ENCODE data around the gene HOXB4.
"Not testable (repeated sequence)": the region's sequence is repeated elsewhere in the genome, so short reads cannot be mapped to it uniquely, and the experiment has no call there.

The HOXB4 gene

DNA sequence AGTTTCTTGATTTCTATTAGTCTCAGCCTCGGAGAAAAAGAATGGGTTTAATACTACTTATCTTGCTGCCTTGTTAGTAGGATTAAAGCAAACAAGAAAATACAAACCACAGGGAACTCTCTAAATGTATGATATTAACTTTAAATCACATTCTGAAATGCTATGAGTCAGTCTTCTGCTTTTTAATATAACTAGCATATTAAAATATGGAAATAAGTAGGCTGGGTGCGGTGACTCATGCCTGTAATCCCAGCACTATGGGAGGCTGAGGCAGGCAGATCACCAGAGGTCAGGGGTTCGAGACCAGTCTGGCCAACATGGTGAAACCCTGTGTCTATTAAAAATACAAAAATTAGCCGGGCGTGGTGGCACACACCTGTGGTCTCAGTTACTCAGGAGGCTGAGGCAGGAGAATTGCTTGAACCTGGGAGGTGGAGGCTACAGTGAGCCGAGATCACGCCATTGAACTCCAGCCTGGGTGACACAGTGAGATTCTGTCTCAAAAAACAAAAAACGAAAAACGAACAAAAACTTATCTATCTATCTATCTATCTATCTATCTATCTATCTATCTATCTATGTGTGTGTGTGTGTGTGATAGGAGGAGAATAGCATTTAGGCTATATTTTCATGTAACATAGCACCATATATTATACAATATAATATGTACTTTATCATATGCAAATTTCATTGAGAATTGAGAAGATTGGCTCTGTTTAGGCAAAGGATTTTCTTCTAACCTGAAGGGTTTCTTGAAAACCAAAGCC, 42.2 kb downstream of the HOXB4 start:
- not testable (repeated sequence) for H3K4me1 ChIP-seq (ENCODE audit: control insufficient read depth, insufficient read depth, low read length, poor library complexity, severe bottlenecking); H3K4me3 ChIP-seq (ENCODE audit: insufficient read depth, low read depth, low read length, poor library complexity, severe bottlenecking); H3K27ac ChIP-seq (ENCODE audit: insufficient read depth, low read length, poor library complexity, severe bottlenecking); H3K27me3 ChIP-seq (replicated peaks; ENCODE audit: control insufficient read depth, insufficient read depth, low read length, poor library complexity, severe bottlenecking); DNase-seq; H3K9me3 ChIP-seq (ENCODE audit: control insufficient read depth, low read length); H3K36me3 ChIP-seq (ENCODE audit: control insufficient read depth, insufficient read depth, low read length)

DNA sequence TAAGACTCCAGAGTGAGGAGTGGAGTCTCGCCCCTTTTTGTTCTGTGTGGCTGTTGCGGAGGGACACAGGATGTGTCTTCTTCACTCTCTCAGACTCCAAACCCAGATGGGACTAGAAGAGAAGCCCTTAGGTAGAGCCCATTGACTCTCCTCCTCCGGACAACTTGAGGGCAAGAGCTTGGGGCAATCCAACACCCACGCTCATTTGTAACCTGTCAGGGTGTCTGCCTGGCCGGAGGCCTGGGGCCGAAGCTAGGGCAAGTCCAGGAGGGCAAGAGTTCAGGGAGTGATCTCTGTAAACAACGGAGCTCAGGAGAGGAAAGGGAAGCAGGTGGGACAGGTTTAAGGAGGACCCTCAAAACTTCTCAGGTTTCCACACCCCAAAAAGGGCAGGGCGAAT, 45.9 kb downstream of the HOXB4 start:
- no peak for DNase-seq
- Histone ChIP-seq H3K4me1 (ENCODE audit: control insufficient read depth, insufficient read depth, low read length, poor library complexity, severe bottlenecking) (no peaks in the 10 kb centered on the region), H3K4me3 (ENCODE audit: insufficient read depth, low read depth, low read length, poor library complexity, severe bottlenecking) (no peak overlapping the region), H3K27ac (ENCODE audit: insufficient read depth, low read length, poor library complexity, severe bottlenecking) (no peak overlapping the region), H3K9me3 (ENCODE audit: control insufficient read depth, low read length) (no peaks in the 10 kb centered on the region), H3K36me3 (ENCODE audit: control insufficient read depth, insufficient read depth, low read length) (no peaks in the 10 kb centered on the region), H3K27me3 (replicated peaks; ENCODE audit: control insufficient read depth, insufficient read depth, low read length, poor library complexity, severe bottlenecking) (no peaks in the 10 kb centered on the region)

DNA sequence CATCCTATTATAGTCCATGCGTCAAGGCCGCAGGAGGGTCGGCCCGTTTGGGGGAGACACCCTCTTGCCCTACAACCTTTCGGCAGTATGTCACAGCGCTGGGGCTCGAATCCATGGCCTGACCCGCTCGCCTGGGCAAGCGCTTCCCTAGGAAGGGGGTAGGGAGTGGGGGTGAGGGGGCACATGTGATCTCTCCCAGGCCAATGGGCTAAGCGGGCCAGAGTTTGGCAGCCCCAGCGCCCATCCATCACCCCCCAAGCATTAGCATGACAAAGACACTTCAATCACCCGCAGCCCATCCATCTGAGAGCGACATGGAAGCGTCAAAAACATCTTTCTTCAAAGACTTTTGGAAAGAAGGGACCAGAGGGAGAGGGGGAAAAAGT, 47.3 kb downstream of the HOXB4 start, which contains the start of gene HOXB1:
Gene HOXB1, minus strand, starts transcription at position 125 of the 386 bp plus-strand sequence. Its CDS starts 107 bp downstream, at position 18.
- no peak within 1 kb of the TSS for H3K27ac ChIP-seq (ENCODE audit: insufficient read depth, low read length, poor library complexity, severe bottlenecking)
- no peaks in the 10 kb centered on the region for H3K9me3 ChIP-seq (ENCODE audit: control insufficient read depth, low read length)
- DNase-seq = no peak
- no peaks in the 10 kb centered on the region for H3K36me3 ChIP-seq (ENCODE audit: control insufficient read depth, insufficient read depth, low read length)
- H3K27me3 ChIP-seq (replicated peaks; ENCODE audit: control insufficient read depth, insufficient read depth, low read length, poor library complexity, severe bottlenecking) = no peaks in the 10 kb centered on the region
- H3K4me3 ChIP-seq (ENCODE audit: insufficient read depth, low read depth, low read length, poor library complexity, severe bottlenecking) = no peak within 1 kb of the TSS
- peaks cover 3% of the 10 kb centered on the region for H3K4me1 ChIP-seq (ENCODE audit: control insufficient read depth, insufficient read depth, low read length, poor library complexity, severe bottlenecking)

DNA sequence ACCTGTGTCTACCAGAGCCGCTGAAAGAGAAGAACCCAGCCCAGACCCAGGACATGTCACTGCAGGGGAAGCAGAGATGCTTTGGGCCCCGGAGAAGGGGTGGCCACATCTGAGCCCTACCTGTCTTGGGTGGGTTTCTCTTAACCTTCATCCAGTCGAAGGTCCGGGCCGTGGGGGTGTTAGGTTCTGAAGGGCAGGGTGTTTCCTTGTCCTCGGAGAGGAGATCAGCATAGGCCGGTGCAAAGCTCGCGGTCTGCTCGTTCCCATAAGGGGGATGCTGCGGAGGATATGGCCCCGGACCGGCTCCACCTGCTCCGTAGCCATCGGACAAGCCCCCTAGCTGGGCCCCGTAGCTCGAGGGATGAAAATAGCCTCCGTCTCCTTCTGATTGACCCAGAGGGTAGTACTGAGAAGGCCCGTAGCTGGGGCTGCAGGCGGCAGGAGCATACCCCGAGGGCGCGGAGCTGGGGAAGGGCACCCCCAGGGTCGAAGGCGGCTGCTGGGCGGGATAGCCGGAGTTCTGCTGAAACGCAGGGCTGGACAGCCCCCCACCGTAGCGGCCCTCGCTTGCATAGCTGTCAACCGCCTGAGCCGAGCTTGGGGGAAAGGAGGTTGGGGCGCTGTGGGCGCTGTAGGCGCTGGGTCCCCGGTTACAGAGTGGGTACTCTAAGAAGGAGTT, 47.8 kb downstream of the HOXB4 start:
- H3K4me1 ChIP-seq (ENCODE audit: control insufficient read depth, insufficient read depth, low read length, poor library complexity, severe bottlenecking) = peaks cover 3% of the 10 kb centered on the region
- DNase-seq = no peak
- no peak overlapping the region for H3K27ac ChIP-seq (ENCODE audit: insufficient read depth, low read length, poor library complexity, severe bottlenecking)
- no peaks in the 10 kb centered on the region for H3K36me3 ChIP-seq (ENCODE audit: control insufficient read depth, insufficient read depth, low read length)
- no peak overlapping the region for H3K4me3 ChIP-seq (ENCODE audit: insufficient read depth, low read depth, low read length, poor library complexity, severe bottlenecking)
- H3K9me3 ChIP-seq (ENCODE audit: control insufficient read depth, low read length) = no peaks in the 10 kb centered on the region
- no peaks in the 10 kb centered on the region for H3K27me3 ChIP-seq (replicated peaks; ENCODE audit: control insufficient read depth, insufficient read depth, low read length, poor library complexity, severe bottlenecking)

DNA sequence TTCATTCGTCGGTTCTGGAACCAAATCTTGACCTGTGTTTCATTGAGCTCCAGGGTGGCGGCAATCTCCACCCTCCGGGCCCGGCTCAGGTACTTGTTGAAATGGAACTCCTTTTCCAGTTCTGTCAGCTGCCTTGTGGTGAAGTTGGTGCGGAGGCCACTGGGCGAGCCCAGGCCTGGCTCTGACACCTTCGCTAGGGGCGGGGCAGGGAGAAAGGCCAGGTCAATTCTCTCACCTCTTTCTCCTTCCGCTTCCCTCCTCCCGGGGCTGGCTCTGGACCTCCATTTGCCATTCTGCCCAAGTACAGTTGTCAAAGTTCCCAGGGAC, 48.5 kb downstream of the HOXB4 start:
- no peak overlapping the region for H3K4me3 ChIP-seq (ENCODE audit: insufficient read depth, low read depth, low read length, poor library complexity, severe bottlenecking)
- DNase-seq = no peak
- no peaks in the 10 kb centered on the region for H3K36me3 ChIP-seq (ENCODE audit: control insufficient read depth, insufficient read depth, low read length)
- no peaks in the 10 kb centered on the region for H3K9me3 ChIP-seq (ENCODE audit: control insufficient read depth, low read length)
- H3K27me3 ChIP-seq (replicated peaks; ENCODE audit: control insufficient read depth, insufficient read depth, low read length, poor library complexity, severe bottlenecking) = no peaks in the 10 kb centered on the region
- no peak overlapping the region for H3K27ac ChIP-seq (ENCODE audit: insufficient read depth, low read length, poor library complexity, severe bottlenecking)
- peaks cover 3% of the 10 kb centered on the region for H3K4me1 ChIP-seq (ENCODE audit: control insufficient read depth, insufficient read depth, low read length, poor library complexity, severe bottlenecking)

DNA sequence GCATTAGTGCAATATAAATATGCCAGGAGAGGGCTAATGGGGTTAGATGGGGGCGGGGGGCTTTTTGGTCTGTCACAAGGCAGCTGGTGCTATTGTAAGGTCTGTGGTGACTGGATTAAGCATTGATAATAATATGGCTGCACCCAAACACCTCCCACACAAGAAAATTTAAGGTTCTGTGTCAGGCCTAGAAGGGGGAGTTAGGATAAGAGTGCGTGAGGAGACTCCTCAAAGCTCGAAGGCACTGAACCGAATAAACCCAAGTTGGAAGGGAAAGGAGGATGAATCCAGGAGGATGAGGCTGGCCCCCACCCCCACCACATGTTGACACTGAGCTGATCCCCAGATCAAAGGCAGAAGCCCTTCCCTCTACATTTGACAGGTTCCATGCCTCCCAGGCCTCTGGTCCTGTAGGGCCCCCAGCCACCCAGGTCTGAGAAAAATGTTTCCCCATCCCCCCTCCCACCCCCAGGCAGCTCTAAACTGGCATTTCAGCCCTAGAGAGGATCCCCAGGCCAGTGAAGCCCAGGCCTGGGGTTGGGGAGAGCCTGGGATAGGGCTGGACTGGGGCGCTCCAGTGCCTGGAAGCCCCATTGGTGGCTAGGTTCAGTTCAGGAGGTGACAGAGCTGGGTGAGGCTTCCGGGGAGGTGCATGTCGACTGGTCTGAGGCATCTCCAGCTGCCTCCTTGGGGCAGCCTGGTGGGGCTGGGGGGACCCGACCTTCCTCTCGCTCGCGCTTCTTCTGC, 49.0 kb downstream of the HOXB4 start:
- H3K27ac ChIP-seq (ENCODE audit: insufficient read depth, low read length, poor library complexity, severe bottlenecking) = no peak overlapping the region
- peaks cover 3% of the 10 kb centered on the region for H3K4me1 ChIP-seq (ENCODE audit: control insufficient read depth, insufficient read depth, low read length, poor library complexity, severe bottlenecking)
- no peaks in the 10 kb centered on the region for H3K36me3 ChIP-seq (ENCODE audit: control insufficient read depth, insufficient read depth, low read length)
- H3K9me3 ChIP-seq (ENCODE audit: control insufficient read depth, low read length) = no peaks in the 10 kb centered on the region
- H3K4me3 ChIP-seq (ENCODE audit: insufficient read depth, low read depth, low read length, poor library complexity, severe bottlenecking) = no peak overlapping the region
- no peak for DNase-seq
- no peaks in the 10 kb centered on the region for H3K27me3 ChIP-seq (replicated peaks; ENCODE audit: control insufficient read depth, insufficient read depth, low read length, poor library complexity, severe bottlenecking)

DNA sequence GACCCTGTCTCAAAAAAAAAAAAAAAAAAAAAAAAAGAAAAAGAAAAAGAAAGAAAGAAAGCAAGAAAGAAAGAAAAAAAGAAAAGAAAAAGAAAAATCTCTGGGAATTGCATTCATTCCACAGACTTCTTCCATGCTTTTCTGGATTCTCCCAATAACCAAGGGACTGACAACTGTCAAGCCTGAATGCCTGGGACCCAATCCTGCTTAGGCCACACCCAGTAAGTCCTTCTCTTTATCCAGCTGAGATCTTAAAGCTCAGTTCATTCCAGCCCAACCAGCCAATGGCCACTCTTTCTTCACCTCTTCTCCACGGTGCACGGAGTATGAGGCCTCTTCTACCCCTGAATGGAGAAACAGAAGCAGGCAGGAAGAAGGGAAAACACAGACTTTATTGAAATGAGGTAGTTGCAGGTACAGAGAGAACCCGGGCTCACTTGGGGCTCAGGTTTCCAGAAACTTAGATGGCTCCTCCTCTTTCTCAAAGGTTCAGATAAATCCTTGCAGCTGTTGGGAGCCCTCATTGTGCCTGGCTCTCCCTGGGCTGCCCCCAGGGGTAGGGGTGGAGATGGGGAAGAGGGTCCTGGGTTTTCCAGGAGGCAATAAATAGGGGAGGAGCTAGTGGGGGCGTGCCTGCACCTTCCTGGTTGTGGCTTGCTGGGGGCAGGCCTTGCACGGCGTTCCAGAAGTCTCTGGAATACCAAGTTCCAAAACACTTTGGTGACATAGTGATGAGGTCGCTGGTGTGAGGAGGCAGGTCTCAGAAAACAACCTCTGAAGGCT, 49.8 kb downstream of the HOXB4 start:
- Histone ChIP-seq H3K27me3 (replicated peaks; ENCODE audit: control insufficient read depth, insufficient read depth, low read length, poor library complexity, severe bottlenecking) (no peaks in the 10 kb centered on the region), H3K36me3 (ENCODE audit: control insufficient read depth, insufficient read depth, low read length) (no peaks in the 10 kb centered on the region), H3K4me1 (ENCODE audit: control insufficient read depth, insufficient read depth, low read length, poor library complexity, severe bottlenecking) (peaks cover 3% of the 10 kb centered on the region), H3K9me3 (ENCODE audit: control insufficient read depth, low read length) (no peaks in the 10 kb centered on the region), H3K4me3 (ENCODE audit: insufficient read depth, low read depth, low read length, poor library complexity, severe bottlenecking) (no peak overlapping the region), H3K27ac (ENCODE audit: insufficient read depth, low read length, poor library complexity, severe bottlenecking) (no peak overlapping the region)
- DNase-seq = no peak

DNA sequence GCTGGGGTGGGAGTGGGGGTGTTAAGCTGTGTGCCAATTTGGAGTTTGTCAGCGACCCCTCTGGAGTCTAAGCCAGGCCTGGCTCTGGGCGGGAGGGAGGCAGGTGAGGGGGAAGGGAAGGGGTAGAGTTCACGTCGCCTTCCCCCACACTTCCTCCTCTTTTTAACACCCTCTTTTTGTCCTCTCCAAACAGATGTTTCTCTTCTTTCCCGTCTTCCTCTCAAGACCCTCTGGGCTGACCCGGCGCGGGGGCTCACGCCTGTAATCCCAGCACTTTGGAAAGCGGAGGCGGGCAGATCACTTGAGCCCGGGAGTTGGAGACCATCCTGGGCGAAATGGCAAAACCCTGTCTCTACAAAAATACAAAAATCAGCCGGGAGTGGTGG, 50.6 kb downstream of the HOXB4 start:
- no peaks in the 10 kb centered on the region for H3K9me3 ChIP-seq (ENCODE audit: control insufficient read depth, low read length)
- H3K27ac ChIP-seq (ENCODE audit: insufficient read depth, low read length, poor library complexity, severe bottlenecking) = no peak overlapping the region
- no peak for DNase-seq
- no peak overlapping the region for H3K4me3 ChIP-seq (ENCODE audit: insufficient read depth, low read depth, low read length, poor library complexity, severe bottlenecking)
- H3K27me3 ChIP-seq (replicated peaks; ENCODE audit: control insufficient read depth, insufficient read depth, low read length, poor library complexity, severe bottlenecking) = no peaks in the 10 kb centered on the region
- H3K36me3 ChIP-seq (ENCODE audit: control insufficient read depth, insufficient read depth, low read length) = no peaks in the 10 kb centered on the region
- H3K4me1 ChIP-seq (ENCODE audit: control insufficient read depth, insufficient read depth, low read length, poor library complexity, severe bottlenecking) = peaks cover 3% of the 10 kb centered on the region

DNA sequence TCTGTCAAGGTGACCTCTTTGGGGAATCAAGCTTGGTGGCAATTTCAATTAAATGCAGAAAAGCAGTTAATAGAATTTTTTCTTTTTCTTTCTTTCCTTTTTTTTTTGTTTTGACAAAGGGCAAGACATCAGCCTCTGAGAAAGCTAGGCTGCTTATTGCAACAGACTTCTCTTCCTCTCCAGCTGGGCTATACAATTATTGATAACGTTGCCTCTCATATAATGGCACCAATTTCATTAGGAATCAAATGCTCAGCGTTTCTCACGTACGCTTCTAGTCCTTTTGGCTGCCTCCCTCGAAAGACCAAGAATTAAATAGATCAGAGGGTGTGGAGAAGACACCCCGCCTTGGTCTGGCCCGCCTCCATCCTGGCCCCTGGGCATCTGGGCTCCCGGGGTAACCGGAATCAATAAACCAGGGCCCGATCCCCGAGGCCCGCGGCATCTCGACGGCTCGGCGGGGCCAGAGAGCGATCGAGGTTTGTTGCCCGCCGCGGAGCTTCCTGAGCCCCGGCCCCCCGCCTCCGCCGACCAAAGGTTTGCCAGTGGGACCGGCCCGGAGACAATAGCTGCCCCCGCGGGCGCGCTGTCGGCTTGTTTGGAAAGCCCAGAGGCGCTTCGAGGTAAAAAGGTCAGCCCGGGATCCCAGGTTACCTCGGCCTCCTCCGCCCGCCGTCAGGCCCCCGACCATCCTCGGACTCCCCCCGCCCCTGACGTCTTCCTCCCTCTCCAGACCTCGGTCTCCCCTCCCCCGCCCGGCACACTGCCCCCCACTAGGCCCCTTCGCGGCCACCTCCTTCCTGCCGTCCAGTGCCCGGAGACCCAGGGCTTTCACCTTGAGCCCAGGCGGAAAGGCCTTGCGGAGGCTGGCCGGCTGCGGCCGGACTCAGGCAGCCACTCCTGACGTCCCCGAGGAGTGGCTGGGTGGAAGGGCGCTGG, 51.3 kb downstream of the HOXB4 start:
- no peaks in the 10 kb centered on the region for H3K27me3 ChIP-seq (replicated peaks; ENCODE audit: control insufficient read depth, insufficient read depth, low read length, poor library complexity, severe bottlenecking)
- H3K4me3 ChIP-seq (ENCODE audit: insufficient read depth, low read depth, low read length, poor library complexity, severe bottlenecking) = no peak overlapping the region
- no peaks in the 10 kb centered on the region for H3K9me3 ChIP-seq (ENCODE audit: control insufficient read depth, low read length)
- peaks cover 3% of the 10 kb centered on the region for H3K4me1 ChIP-seq (ENCODE audit: control insufficient read depth, insufficient read depth, low read length, poor library complexity, severe bottlenecking)
- H3K36me3 ChIP-seq (ENCODE audit: control insufficient read depth, insufficient read depth, low read length) = no peaks in the 10 kb centered on the region
- DNase-seq = no peak
- no peak overlapping the region for H3K27ac ChIP-seq (ENCODE audit: insufficient read depth, low read length, poor library complexity, severe bottlenecking)
